Epidermal melanocyte (primary cell): ENCODE results near the gene BEST2.
A peak's percentile ranks its signal among the peaks of the same experiment; 100 is the strongest.

Experiments
- DNase-seq: peaks from one replicate; pipeline ENCODE4 v3.0.0; 2011; ENCODE audit warnings: low spot score; ENCODE audit not compliant: insufficient read length

The BEST2 gene

DNA sequence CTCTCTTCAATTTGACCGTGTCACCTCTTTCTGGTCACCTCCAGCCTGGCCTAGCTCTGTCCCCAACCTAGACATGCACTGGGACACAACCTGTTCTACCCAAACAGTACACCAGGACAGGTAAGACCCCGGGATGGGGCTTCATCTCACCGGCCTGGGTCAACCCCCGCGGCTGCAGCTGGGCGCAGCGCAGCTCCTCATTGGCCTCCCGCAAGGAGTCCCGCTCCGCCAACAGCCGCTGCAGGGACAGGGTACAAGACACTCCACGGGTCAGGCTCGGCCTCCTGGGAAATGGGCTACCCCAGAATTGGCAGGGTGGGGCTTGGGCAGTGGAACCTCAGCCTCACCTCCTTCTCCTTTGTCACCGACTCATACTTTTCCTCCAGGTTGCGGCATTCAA, 16.1 kb downstream of the BEST2 start:
- no peak for DNase-seq

DNA sequence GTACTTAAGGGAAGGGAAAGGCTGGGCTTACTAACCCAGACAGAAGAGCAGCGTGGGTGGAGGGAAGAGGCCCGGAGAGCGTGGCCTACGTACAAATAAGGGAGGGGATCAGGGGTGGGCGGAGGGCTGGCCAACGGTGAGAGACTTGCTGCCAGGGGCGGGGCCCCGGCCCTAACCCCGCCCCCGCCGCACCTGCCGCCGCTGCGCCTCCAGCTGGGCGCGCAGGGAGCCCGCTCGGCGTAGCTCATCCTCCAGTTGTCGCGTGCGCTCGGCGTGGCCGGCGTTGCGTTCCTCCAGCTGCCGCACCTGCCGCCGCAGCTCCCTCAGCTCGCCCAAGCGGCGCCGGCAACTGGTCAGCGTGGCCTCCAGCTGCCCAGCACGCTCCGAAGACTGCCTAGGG, 18.1 kb downstream of the BEST2 start:
- no peak for DNase-seq

DNA sequence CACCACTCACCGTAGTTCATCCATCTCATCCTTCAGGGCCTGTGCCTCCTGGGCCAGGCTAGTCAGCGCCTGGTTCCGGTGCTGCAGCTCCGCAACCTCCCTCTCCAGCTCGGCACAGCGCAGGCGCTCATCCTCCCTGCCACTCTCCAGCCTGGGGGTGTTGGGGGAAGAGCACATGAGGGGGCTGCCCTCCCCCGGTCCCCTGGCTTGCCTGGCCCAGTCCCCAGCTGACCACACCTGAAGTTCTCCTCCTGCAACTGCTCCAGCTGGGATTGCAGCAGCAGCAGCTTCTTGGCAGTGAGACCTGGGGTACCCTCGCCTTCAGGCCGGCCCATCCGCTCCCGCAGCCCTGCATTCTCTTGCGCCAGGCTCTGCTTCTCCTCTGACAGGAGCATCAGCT, 19.3 kb downstream of the BEST2 start:
- DNase-seq: no peak

DNA sequence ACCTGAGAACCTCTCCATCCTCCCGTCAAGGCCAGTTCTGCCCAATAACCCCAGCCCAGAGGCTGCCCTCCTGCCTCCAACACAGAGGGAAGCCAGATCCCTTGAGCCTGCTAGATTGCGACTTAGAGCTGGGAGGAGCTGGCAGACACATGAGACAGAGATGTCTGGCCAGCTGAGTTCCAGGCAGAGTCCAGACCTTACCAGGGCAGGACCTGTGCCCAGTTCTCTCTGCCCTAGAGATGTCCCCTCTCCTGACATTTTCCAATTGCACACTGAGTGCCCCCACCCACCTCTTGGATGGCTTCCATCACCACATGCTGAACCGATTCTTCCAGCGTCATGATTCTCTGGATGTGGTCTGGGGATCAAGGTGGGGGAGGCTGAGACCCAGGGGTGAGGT, 20.7 kb downstream of the BEST2 start:
- DNase-seq: no peak

DNA sequence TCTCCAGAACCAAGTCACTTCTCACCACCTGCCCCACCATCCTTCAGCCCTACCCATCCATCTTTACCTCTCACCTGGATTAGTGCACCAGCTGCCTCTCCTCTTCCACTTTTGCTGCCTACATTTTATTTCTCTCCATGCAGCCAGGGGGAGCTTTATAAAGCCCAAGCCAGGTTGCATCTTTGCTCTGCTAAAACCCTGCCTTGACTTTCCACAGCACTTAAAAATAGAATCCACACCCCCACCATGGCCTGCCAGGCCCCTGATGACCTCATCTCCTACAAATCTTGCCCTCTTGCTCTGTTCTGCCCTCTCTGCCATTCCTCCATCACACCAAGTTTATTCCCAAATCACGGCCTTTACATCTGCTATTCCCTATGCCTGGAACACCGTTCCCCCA, 22.0 kb downstream of the BEST2 start:
- DNase-seq: no peak

DNA sequence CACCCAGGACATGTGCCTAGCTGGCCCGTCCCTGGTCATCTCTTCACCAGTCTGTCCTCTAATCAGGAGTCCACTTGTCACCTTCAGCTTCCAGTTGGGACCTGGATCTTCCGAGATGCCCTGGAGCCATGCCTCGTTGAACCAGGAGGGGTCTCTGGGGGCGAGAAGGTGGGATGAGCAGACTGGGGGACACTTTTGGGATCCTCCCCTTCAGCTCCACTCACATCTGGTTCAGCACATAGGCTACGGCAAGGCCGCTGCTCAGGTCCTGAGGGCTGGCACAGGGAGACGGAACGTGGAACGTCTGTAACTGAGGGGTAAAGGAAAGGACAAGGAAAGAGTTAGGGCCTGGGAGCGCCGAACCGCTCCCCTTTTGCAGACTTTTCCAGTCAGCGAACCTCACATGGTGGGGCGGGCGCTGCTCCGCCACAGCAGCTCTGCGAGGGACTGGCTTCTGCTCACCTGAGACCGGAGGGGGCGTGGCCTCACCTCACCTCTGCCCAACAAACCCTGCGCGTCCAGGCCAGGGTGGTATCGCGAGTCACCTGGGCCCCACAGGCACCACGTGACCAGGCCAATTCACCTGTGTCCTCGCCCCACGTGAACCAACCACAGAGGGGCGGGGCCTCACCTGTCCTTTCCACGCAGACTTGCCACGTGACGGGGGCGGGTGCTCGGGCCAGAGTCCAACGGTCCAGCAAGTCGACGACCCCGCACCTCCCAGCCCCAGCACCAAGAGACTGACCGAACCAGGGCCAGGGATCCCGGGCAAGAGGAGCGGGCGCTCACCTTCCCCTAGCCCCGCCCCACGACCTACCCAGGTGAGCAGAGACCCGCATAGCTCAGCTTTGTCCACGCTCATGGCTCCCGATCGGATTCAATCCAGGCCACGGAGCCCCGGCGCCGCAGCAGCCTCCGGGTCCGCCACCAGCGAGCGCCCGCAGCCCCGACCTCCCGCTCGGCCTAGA, 23.3 kb downstream of the BEST2 start, which contains the start of gene HOOK2:
HOOK2 (minus strand) TSS at position 965 of the 968 bp plus-strand sequence; CDS start at position 862, 103 bp downstream.
- DNase-seq: no peak

DNA sequence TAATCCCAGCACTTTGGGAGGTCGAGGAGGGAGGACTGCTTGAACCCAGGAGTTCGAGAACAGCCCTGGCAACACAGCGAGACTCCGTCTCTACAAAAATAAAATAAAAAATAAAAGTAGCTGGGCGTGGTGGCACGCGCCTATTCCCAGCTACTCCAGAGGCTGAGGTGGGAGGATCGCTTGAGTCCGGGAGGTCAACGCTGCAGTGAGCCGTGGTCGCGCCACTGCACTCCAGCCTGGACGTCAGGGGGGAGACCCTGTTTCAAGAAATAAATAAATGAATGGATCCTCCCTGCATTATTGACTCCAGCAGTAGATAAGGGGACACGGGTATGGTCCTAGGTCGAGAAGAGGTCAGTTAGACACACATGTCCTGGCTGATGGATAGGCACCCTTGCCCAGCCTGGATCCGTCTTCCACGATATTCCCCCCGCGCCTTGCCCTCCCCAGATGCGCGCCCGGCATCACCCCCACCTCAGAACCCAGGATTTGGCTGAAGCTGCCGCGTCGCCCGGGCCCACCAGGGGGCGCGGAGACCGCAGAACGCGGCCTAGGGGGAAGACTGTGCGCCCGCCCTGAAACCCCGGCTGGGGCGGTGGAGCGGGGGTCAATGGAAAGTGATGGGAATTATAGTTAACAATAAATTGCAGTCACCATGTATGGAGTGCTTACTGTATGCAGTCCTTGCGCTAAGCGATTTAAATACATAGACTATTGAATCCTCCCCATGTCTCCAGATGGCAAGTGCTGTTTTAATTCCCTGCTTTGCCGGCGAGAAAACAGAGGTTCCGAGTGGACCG, 25.8 kb downstream of the BEST2 start:
- DNase-seq: peak; percentile 84

DNA sequence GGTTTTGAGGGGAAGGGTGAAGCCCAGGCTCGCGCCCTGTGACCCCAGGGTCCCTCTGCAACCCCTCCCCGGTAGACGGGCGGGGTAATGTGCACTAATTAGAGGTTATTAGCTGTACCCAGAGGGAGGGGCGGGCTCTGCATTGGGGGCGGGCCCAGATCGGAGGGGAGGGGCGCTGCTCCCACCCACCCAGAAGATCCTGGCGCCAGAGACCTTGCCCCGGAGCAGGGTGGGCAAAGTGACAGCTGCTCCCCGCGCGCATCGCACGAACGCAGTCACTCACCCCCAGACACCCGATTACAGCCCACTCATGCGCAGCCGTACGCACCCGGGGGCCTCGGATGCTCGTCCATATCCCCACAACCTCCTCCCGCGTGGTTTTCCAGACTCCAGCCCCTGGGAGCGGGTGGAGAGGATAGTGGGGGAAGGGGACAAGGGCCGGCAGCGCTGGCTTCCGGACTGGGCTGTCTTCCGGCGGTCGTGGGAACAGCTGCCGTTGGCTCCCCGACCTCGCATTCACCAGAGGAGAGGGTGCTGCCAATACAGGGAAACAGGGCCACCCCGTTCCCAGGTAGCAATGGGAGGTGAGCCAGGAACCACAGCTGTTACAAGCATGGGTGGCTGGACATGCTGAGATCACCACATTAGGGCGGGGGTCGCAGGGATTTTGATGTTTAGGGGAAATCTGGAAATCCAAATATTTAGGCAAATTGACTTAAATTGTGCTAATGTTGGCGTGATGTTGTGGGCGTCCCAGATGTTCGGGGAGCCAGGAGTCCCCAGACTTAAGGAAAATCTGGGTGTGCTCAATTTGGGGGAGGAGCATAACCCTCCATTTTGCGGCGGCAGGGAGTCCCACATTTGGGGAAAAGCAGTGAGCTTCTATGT, 26.7 kb downstream of the BEST2 start:
- DNase-seq: no peak

DNA sequence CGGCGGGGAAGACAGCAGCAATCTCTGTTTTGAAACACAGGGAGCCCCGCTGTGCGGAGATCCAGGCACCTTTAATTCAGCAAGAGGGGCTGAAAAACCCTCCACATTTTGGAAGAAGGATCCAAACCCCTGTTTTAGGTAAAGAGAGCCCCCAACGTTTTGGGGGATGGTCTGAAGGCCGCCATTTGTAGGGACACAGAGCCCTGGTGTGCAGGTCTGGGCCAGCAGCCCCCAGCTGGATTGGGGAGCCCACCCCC, 27.2 kb downstream of the BEST2 start:
- no peak for DNase-seq

DNA sequence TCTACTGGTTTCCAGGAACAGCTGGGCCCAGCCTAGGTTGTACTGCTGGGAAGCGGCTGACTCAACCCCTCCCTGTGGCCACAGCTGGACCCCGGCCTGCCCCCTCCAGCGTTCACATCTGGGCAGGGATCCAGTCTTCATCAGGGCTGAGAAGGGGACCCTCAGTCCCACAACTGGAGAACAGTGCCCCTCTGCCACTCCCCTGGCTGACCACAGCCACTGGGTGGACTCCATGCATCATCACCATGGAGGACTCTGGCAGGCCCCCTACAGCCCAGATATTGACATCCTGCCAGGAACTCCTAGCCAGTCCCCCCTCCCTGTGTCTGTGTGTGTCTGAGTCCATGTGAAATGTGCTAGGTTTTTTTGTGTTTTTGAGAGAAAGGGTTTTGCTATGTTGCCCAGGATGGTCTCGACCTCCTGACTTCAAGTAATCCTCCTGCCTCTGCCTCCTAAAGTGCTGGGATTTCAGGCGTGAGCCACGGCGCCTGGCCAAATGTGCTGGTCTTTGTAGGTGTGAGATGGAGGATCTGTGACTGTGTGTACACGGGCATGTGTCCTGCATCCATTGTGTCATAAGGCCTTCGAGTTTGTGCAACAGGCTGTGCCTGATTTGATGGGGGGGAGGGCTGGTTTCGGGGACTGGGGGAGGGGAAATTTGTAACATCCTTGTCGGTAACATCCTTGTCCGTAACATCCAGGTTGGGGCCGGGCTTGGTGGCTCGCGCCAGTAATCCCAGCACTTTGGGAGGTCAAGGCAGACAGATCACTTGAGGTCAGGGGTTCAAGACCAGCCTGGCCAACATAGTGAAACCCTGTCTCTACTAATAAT, 27.8 kb downstream of the BEST2 start:
- no peak for DNase-seq

DNA sequence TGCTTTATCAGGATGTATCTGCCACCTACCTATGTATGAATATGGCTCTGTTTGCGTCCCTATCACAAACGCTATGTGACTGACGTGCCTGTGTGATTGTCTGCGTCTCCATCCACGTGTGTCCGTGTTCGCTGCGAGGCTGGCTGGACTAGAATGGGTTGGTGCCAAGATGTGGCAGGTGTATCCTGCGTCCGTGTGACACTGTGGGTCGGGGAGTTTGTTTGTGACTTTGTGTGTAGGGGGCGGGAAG, 30.5 kb downstream of the BEST2 start:
- no peak for DNase-seq

DNA sequence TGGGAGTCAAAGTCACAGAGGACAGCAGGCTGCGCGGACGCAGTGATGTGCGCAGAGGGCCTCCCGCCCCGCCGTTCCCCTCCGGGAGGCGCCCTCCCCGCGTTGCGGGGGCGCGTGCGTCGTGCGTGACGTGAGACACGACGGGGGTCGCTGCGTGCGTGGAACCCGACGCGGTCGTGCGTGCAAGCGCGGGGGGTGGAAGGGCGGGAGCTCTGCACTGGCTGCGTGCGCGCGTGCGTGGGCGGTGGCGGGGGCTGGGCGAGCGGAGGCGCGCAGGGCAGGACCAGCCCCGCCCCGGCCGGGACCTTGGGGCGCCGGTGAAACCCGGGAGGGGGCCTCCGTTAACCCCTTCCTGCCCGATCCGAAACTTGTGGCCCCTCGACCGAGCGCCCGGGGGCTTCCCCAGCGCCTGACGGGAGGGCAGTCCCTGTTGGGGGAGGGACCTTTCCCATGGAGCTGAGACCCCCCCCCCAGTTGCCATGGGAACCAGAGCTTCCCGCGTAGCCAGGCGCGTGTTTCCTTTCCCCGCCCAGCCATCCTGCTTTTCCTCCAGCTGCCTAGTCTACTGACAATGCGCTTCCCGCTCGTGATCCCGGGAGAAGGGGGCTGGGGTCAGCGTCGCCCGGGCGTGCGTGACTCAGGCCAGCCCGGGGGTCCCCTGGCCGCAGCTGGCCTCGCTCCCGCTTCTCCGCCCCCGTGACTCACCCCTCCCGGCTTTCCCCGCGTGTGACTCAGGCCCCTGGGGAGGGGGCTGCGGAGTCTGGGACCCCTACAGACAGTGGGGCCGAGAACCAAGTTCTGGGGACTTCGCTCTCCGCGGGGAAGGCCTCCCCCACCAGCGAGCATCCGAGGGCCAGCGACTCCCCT, 31.1 kb downstream of the BEST2 start:
- peak; percentile 83 for DNase-seq

DNA sequence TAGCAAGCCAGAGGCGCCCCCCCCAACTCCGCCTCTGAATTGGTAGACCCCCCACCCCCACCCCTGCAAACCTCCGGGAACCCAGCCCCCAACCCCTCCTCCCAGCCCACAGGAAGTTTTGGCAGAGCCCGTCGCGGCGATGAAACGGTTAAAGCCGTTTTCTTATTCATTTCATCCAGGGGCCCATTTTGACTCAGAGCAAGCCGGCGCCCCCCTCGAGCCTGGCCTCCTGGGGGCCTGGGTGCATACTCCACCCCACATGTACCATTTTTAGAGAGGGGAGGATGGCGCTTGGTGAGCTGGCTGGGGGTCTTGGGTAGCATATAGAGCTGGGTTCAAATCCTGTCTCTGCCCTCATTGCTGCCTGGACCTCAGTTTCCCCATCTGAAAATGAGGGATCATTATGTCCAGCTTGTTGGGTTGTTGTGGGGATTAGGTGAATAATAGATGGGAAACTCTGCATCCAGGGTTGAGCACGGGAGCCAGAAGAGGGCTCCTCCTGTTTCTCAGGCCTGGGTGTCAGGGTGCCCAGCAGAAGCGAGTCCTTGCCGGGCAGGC, 31.8 kb downstream of the BEST2 start:
- no peak for DNase-seq

DNA sequence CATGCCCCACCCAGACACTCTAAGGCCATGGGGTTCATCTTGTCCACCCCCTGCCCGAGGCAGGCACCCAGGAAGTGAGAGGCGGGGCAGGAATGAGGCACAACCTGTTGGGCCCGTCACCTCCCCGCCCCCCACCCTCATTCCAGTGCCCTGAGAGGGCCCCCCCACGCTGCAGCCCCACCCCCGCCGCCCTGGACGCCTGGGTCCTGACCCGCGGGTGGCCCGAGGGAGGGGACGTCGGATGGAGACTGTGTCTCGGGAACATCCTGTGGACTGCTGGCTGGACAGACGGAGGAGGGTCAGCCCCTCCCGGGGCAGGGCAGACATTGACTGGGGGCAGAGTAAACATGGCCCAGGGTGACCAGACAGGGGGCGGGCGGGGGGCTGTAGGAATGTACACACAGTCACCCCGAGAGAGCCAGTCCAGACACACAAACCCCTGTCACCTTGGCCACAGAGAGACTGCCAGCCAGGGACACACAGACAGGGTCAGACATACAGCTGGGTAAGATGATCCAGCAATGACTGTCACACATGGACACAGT, 32.3 kb downstream of the BEST2 start:
- no peak for DNase-seq

DNA sequence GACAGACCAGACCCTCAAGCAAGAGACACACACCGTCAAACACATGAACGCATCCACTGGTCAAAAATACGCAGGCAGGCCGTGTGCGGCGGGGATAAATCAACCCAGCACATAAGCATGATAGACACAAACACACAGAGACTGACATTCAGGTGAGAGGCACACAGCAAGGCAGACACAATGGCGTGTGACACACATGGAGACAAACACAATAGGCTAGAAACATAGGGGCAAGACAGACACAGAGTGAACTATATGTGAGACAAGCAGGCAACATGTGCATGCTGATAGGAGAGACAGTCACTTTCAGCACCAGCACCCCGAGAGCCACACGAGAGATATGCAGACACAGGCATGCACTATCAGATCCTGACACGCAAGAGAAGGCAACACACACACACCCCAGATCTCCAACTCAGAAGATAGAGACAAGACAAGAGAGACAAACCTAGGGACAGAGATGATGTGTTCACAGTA, 32.8 kb downstream of the BEST2 start:
- DNase-seq: no peak

DNA sequence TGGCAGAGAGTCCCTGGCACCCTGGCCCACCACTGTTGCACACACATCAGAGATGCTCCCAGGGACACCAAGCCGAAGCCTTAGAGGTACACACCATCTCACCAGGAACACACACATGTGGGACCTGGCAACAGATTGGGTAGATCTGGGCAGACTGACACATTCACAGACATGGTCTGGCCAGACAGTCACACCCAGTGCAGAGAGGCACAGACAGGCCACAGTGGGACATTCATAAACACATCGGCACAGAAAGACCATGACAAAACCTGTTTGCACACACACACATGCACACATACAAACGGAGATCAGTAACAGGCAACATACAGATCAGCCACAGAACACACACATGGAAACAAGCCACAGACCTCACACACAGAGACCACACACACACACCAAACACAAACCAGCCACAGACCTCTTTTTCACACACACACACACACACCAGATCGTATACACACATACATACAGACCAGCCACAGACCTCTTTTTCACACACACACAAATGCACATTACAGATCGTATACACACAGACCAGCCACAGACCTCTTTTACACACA, 33.4 kb downstream of the BEST2 start:
- no peak for DNase-seq

DNA sequence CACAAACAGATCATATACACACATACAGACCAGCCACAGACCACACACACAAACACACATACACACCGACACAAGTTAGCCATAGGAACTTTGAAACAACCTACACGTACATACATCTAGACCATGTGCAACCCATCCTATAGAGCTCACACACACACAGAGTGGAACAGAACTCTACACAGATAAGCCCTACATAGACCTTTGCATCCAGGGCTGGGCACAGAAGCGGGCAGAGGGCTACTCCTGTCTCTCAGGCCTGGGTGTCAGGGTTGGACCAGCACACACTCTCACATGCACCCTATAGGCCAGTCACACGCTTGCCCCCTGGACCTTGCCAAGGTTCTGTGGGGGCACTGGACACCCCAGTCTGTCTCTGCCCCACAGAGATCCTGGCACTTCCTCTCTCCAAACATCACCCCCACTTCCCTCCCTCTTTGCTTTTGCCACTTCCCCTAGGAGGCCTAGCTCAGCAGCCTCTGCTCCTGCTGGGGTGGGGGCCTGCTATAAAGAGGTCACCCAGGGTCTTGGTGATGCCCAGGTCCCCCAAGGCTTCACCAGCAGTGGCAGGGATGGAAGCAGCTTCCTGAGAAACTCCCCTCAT, 33.9 kb downstream of the BEST2 start:
- DNase-seq: no peak

DNA sequence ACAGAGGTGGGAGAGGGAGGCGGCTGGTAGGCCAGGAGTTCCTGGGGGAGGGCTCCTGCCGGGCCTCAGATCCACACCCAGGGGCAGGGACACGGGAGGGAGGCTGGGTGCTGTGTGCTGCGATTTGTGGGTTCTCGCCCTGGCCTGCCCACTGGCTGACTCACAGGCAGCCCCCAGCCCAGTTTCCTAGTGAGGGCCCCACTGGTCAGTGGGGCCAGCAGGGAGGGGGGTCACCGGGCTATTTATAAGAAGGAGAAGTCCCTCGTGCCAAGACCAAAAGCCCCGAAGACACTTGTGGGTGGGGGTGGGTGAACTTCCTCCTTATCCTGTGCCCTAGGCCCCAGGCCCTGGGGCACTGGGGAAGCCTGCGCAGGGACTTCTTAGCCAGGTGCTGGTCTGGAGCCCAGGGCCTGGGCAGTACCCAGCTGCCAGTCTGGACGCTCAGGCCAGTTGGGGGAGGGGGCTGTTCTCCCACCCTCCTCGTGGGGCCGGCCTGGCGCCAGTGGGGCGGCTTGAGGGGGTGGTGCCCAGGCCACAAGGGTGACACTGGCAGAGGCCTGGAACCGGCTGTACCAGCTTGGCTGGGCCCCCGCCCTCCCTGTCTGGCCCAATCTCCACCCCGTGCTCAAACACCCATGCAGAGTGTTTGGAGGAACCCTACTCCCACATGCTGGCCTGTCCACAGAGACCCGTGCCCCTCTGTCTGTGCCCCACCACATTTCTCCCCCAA, 34.7 kb downstream of the BEST2 start:
- DNase-seq: no peak
